GM12873 (cell line): ENCODE results near the gene P2RY8.

ENCODE experiments used
- CTCF ChIP-seq: IDR thresholded peaks from 2 replicates; pipeline ENCODE4 v1.5.1; 2012; ENCODE audit warnings: low read depth, mild to moderate bottlenecking, moderate library complexity, low read length, control low read depth; ENCODE audit not compliant: insufficient read depth; ENCODE audit errors: missing control alignments

The P2RY8 gene

GRCh38 chrX:1416965-1417760 is 119.8 kb downstream of the P2RY8 start:
- TF ChIP-seq CTCF = no peak

GRCh38 chrX:1416327-1416784 is 120.6 kb downstream of the P2RY8 start:
- no peak for TF ChIP-seq CTCF
